ENCODE data around the gene KHDRBS2. TPM values are rescaled to one million over a fixed set of nuclear protein-coding genes. Genes with fewer than 3 reads are reported as not detected.
A peak's percentile ranks its signal among the peaks of the same experiment; 100 is the strongest.

Gene KHDRBS2
- polyA plus RNA-seq, 1 experiment = not detected

DNA sequence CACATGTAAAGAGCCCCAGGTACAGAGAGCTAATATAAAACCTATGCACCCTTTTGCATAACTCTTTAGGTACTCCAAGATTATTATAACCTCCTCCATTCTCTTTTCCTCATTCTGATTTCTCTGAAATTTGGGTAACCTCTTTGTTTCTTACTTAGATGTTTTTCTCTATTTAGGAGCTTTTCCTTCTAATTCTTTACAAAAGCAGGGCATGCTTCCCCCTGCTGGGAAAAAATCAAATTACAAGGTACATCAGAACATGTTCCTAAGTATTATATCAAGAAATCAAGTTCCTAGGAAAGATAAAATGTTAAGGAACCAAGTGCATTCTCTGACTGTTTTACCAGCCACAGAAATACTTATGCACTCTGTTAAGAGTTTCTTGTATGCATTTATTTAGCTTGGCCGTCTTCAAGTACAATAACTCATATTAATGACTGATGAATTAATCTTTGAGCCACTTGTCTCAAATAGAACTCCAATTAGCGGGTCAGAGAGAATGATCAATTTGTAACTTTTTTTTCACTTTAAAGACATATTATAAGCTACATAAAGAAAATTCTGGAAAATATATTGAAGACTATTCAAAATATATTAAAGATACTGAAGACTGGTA lies 2.1 kb downstream of the KHDRBS2 start:
- ChIA-PET POLR2A (no interaction called here), CTCF (interaction anchor here (0.5 kb wide), 1 partner anchor 159 kb away, joined by 3 read pairs; no protein-coding TSS in a partner anchor)
- TF ChIP-seq, protein P1, sequence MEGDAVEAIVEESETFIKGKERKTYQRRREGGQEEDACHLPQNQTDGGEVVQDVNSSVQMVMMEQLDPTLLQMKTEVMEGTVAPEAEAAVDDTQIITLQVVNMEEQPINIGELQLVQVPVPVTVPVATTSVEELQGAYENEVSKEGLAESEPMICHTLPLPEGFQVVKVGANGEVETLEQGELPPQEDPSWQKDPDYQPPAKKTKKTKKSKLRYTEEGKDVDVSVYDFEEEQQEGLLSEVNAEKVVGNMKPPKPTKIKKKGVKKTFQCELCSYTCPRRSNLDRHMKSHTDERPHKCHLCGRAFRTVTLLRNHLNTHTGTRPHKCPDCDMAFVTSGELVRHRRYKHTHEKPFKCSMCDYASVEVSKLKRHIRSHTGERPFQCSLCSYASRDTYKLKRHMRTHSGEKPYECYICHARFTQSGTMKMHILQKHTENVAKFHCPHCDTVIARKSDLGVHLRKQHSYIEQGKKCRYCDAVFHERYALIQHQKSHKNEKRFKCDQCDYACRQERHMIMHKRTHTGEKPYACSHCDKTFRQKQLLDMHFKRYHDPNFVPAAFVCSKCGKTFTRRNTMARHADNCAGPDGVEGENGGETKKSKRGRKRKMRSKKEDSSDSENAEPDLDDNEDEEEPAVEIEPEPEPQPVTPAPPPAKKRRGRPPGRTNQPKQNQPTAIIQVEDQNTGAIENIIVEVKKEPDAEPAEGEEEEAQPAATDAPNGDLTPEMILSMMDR (IDR thresholded peaks at IDR 0.05; ENCODE audit: insufficient read depth, low read depth, low read length) = peak; percentile 36; the same call in 1 of the 2 replicates
- H3K27me3 ChIP-seq (ENCODE audit: control insufficient read depth, insufficient read depth, low read length) = no peaks in the 10 kb centered on the region
- no peak for DNase-seq (ENCODE audit: low read depth)
- H3K4me3 ChIP-seq (ENCODE audit: low read depth, low read length) = no peak overlapping the region
- H3K36me3 ChIP-seq (ENCODE audit: control insufficient read depth, insufficient read depth, low read length) = no peaks in the 10 kb centered on the region

DNA sequence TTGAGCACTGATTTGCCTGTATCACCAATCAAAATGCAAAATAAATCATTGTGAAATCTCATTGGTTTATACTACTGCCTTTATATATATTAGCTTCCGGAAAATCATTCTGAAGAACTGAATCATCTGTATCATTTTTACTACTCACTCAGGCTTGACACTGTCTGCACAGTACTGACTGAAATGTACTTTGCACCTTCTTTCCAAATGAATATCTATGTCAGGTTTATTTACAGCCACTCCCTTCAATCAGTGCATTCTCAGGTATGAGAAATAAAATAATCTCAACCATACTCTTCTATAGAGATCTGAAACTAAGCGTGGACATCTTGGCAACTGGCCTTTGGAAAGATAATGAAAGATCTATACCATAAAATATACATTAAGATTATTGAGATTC lies 2.7 kb downstream of the KHDRBS2 start:
- no peak for DNase-seq (ENCODE audit: low read depth)
- CTCF ChIA-PET = interaction anchor here (0.5 kb wide), 1 partner anchor 158 kb away, joined by 3 read pairs; no protein-coding TSS in a partner anchor
- Histone ChIP-seq H3K4me3 (ENCODE audit: low read depth, low read length) (no peak overlapping the region), H3K36me3 (ENCODE audit: control insufficient read depth, insufficient read depth, low read length) (no peaks in the 10 kb centered on the region), H3K27me3 (ENCODE audit: control insufficient read depth, insufficient read depth, low read length) (no peaks in the 10 kb centered on the region)
- TF ChIP-seq, protein P1 (IDR thresholded peaks at IDR 0.05; ENCODE audit: insufficient read depth, low read depth, low read length) = no peak
- POLR2A ChIA-PET = no interaction called here

DNA sequence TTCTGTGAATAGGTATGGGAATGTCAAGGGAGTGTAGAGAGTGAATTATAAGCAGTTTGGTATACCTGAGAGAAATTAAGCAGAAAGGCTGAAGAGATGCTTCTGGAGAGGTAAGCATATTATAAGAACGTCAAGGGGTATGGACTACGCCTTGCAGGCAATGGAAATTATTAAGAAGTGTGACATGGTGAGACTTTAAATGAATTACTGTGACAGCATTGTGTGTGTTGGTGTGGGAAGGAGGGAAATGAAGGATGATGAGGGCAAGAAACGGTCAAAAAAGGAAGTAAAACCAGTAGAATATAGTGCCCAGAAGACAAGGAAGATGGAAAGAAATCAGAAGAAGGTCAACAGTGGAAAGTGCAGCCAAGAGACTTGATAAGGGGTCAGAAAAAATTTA lies 5.9 kb downstream of the KHDRBS2 start:
- ChIA-PET POLR2A (no interaction called here), CTCF (no interaction called here)
- TF ChIP-seq, protein P1 (IDR thresholded peaks at IDR 0.05; ENCODE audit: insufficient read depth, low read depth, low read length) = no peak

DNA sequence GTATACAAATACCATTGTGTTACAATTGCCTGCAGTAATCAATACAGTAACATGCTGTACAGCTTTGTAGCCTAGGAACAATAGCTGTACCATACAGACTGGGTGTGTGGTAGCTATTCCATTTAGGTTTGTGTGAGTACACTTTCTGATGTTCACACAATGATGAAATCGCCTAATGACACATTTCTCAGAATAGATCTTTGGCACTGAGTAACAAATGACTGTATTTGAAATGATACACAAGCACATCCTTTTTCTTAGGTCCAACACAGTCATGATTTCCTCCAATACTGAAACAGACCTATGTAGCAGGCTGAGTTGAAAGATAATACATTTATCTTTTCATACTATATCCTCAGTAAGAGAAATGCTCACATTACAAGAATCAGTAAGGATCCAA lies 13.9 kb downstream of the KHDRBS2 start:
- DNase-seq (ENCODE audit: low read depth) = no peak
- no peaks in the 10 kb centered on the region for H3K27me3 ChIP-seq (ENCODE audit: control insufficient read depth, insufficient read depth, low read length)
- POLR2A ChIA-PET = no interaction called here
- H3K4me3 ChIP-seq (ENCODE audit: low read depth, low read length) = no peak overlapping the region
- CTCF ChIA-PET = no interaction called here
- TF ChIP-seq, protein P1 (IDR thresholded peaks at IDR 0.05; ENCODE audit: insufficient read depth, low read depth, low read length) = no peak
- H3K36me3 ChIP-seq (ENCODE audit: control insufficient read depth, insufficient read depth, low read length) = no peaks in the 10 kb centered on the region

More for the DNA sequence above, 5.9 kb downstream of the KHDRBS2 start:
- Histone ChIP-seq H3K4me3 (ENCODE audit: low read depth, low read length) (no peak overlapping the region), H3K36me3 (ENCODE audit: control insufficient read depth, insufficient read depth, low read length) (no peaks in the 10 kb centered on the region), H3K27me3 (ENCODE audit: control insufficient read depth, insufficient read depth, low read length) (no peaks in the 10 kb centered on the region)
- no peak for DNase-seq (ENCODE audit: low read depth)

DNA sequence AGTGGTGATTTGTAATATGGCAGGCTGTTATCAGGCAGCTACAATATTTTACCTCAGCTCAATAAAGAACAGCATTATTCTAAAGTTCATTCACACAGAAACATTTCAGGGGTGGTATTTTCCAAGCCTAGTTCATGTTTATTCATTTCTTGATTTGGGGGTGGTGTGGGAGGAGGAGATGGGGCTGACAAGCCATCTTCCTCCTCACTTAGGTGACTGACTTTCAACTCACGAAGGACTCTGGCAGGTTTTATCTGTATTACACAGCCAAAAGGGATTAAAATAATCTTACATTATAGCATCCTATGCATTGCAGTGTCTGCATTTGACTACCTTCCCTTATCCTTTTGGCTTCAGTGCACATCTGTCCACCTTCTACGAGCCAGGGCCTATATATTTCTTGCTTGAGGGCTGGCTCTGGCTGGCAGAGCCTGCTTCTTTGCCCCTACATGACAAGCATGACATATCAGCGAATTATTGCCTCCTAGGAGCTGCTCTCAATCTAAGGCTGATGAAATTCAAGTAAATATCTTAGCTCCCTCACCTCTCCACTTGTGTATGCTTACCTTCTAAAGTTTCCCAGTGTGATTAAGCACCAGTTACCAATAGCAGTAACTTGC lies 20.0 kb downstream of the KHDRBS2 start:
- DNase-seq (ENCODE audit: low read depth) = no peak

More for the DNA sequence above, 20.0 kb downstream of the KHDRBS2 start:
- TF ChIP-seq, protein P1 (IDR thresholded peaks at IDR 0.05; ENCODE audit: insufficient read depth, low read depth, low read length) = no peak
- no peaks in the 10 kb centered on the region for H3K27me3 ChIP-seq (ENCODE audit: control insufficient read depth, insufficient read depth, low read length)
- ChIA-PET POLR2A (no interaction called here), CTCF (no interaction called here)
- H3K36me3 ChIP-seq (ENCODE audit: control insufficient read depth, insufficient read depth, low read length) = no peaks in the 10 kb centered on the region
- no peak overlapping the region for H3K4me3 ChIP-seq (ENCODE audit: low read depth, low read length)
